IgD-negative memory B cell (primary cell): ENCODE results near the gene CCSER2. TPM values are rescaled to one million over a fixed set of nuclear protein-coding genes. Genes with fewer than 3 reads are reported as not detected.
A peak's percentile ranks its signal among the peaks of the same experiment; 100 is the strongest.
"Not testable (repeated sequence)": the region's sequence is repeated elsewhere in the genome, so short reads cannot be mapped to it uniquely, and the experiment has no call there.

Experiments used
- H3K27ac Mint-ChIP-seq, 3 donors: one replicate each; pipeline ENCODE4 v1.8.0; 2020 to 2022; ENCODE audit warnings: mild to moderate bottlenecking in 3 of 3, mixed read lengths in 3 of 3, moderate library complexity in 1 of 3
- H3K27me3 Mint-ChIP-seq: one replicate; pipeline ENCODE4 v1.8.0; 2021; ENCODE audit warnings: mixed read lengths
- H3K36me3 Mint-ChIP-seq: one replicate; pipeline ENCODE4 v1.8.0; 2020; ENCODE audit warnings: mild to moderate bottlenecking, mixed read lengths
- H3K4me1 Mint-ChIP-seq, 3 donors: one replicate each; pipeline ENCODE4 v1.8.0; 2020 to 2022; ENCODE audit warnings: mixed read lengths in 3 of 3, mild to moderate bottlenecking in 1 of 3
- H3K4me3 Mint-ChIP-seq, 4 donors: one replicate each; pipeline ENCODE4 v1.8.0; 2020 to 2022; ENCODE audit warnings: mild to moderate bottlenecking in 4 of 4, mixed read lengths in 4 of 4, moderate library complexity in 3 of 4
- H3K9me3 Mint-ChIP-seq, 3 donors: one replicate each; pipeline ENCODE4 v1.8.0; 2020 to 2021; ENCODE audit warnings: mixed read lengths in 3 of 3, mild to moderate bottlenecking in 1 of 3
- polyA plus RNA-seq: library from polyadenylated mRNA; unstranded; fragments of 300-500 nt; fragmentation: Illumina TruSeq; gene quantifications from one replicate; pipeline ENCODE4 v1.2.3, GENCODE V29; 2021

CCSER2 gene
- polyA plus RNA-seq, 1 donor from 2014 or later: 41.3 TPM

DNA sequence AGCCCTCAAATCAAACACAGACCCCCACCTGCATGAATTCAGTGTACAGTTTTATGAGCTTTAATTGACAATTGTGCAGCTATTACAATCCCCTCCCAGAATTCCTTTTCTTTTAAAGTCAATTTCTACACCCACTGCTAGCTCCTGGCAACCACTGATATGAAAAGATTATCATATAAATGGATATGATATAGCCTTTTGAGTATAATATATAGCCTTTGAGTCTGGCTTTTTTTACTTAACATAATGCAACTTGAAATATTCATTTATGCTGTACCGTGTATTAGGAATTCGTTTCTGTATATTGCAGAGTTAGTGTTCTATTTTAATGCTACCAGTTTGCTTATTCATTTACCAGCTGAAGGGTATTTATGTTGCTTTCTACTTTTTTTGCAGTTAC is 127.7 kb downstream of the CCSER2 start:
- Mint-ChIP-seq H3K36me3 (peaks cover 24% of the 10 kb centered on the region), H3K9me3 (peaks cover 0 to 5% (median 4%) of the 10 kb centered on the region in 3 donors), H3K4me1 (peaks cover 0 to 1% (median 0%) of the 10 kb centered on the region in 3 donors), H3K4me3 (no peak overlapping the region), H3K27me3 (no peaks in the 10 kb centered on the region), H3K27ac (peak overlapping the region in 2 of 3 donors; percentile 13 to 67)

DNA sequence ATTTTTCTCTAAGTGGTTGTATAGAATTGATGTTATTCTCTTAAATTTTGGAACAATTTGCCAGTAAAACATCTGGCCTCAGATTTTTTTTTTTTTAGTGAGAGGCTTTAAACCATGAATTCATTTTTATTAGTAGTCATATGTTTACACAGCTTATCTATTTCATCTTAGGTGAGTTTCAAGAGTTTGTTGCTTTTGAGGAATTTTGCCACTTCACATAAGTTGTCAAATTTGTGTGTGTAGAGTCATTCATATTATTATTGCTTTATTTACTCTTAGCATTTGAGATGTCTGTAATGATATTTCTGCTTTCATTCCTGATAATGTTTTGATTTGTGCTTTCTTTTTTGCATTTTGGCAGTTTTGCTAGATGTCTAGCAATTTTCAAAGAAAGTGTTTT is 132.1 kb downstream of the CCSER2 start:
- Mint-ChIP-seq H3K9me3 (peaks cover 0 to 2% (median 0%) of the 10 kb centered on the region in 3 donors), H3K27me3 (no peaks in the 10 kb centered on the region), H3K4me1 (peaks cover 0 to 6% (median 2%) of the 10 kb centered on the region in 3 donors), H3K4me3 (no peak overlapping the region), H3K36me3 (peaks cover 23% of the 10 kb centered on the region), H3K27ac (no peak overlapping the region)

DNA sequence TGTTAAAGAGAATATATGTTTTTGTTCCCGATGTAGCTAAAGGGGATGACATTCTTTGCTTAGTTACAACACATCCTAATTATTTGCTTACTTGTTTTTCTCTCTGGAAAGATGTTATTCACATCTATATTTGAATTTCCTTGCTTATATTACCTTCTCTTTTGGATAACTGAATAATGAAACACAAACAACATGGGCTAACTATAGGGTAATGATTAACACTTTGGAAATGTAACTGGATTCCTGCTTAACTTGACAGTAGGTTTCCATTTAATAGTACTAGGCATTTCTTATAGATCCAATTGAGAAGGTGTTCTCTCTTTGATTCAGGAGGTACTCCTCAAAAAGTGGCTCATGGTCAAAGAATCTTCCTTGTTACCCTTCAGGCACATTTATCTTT is 141.1 kb downstream of the CCSER2 start:
- H3K36me3 Mint-ChIP-seq: peaks cover 11% of the 10 kb centered on the region
- H3K27ac Mint-ChIP-seq: no peak overlapping the region
- H3K9me3 Mint-ChIP-seq: no peaks in the 10 kb centered on the region
- H3K4me3 Mint-ChIP-seq: no peak overlapping the region
- H3K4me1 Mint-ChIP-seq: peaks cover 0 to 4% (median 0%) of the 10 kb centered on the region in 3 donors
- H3K27me3 Mint-ChIP-seq: no peaks in the 10 kb centered on the region

DNA sequence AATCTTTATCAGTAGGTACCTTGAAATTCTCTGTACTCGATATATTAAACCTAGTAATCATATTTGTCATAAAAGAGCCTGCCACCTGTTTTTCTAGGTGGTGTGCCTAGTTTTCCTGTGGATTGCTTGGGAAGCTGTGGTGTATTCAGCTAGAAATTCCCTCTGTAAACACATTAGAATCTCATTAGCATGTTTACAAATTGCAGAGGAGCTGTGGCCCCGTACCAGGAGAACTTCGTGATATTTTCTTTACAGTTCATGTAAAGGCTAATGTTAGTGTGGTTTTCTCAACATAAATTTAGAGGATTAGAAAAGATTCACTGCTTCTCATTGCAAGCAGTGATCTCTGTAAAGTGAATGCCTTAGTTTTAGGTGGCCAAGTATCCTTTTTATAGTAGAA is 144.7 kb downstream of the CCSER2 start:
- Mint-ChIP-seq H3K27me3 (no peaks in the 10 kb centered on the region), H3K4me3 (no peak overlapping the region), H3K27ac (no peak overlapping the region), H3K36me3 (peaks cover 6% of the 10 kb centered on the region), H3K4me1 (no peaks in the 10 kb centered on the region), H3K9me3 (no peaks in the 10 kb centered on the region)

DNA sequence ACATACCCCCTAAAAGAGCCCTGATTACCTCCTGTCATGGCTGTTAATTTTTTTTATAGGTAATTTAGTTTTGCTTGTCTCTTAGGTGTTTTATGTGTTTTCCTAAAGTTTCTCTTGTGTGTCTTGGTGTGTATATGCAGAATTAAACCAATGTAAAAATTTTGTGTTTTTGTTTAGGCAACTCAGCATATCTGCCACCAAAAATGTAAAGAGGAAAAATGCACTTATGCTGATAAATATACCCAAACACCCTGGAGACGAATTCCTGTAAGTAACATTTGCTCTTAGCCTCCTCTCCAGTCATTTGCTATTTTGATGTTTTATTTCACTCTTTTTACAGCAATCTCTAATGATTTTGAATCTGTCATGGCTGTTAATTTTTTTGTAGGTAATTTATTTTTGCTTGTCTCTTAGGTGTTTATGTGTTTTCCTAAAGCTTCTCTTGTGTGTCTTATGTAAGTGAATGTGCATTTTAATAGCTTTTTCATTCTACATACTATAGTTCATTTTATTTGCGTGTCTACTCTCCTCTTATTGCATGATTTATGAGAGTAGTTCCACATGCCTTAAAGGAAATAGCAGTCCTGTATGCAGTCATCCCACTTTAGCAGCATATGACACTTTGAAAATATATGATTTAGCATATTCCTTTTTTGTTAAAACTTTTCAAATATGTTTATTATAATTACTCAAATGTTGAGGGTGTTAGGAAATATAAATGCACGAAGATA is 149.2 kb downstream of the CCSER2 start:
- Mint-ChIP-seq H3K36me3 (peaks cover 10% of the 10 kb centered on the region), H3K9me3 (no peaks in the 10 kb centered on the region), H3K27me3 (no peaks in the 10 kb centered on the region), H3K4me1 (peaks cover 0 to 2% (median 0%) of the 10 kb centered on the region in 3 donors), H3K4me3 (no peak overlapping the region), H3K27ac (no peak overlapping the region)

DNA sequence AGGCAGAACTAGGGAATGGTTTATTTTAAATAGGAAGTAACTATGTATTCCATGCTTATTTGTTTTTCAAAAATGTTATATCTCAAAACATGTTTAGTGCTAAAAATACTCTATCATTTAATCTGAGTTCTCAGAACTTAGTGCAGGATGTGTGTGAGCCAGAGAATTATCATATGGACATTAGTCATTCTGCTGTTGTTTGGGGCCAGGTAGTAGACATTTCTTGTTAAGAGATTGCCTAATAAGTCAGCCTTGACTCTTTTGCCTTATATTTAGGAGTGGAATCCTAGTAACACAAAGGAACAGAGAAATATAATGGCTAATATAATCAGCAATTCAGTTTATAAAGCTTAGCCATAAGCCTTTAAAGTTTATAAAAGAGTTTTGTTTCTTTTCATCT is 149.8 kb downstream of the CCSER2 start:
- H3K4me3 Mint-ChIP-seq: no peak overlapping the region
- peaks cover 0 to 2% (median 0%) of the 10 kb centered on the region in 3 donors for H3K4me1 Mint-ChIP-seq
- H3K27me3 Mint-ChIP-seq: no peaks in the 10 kb centered on the region
- no peaks in the 10 kb centered on the region for H3K9me3 Mint-ChIP-seq
- peak overlapping the region in 1 of 3 donors; percentile 45 for H3K27ac Mint-ChIP-seq
- H3K36me3 Mint-ChIP-seq: peaks cover 10% of the 10 kb centered on the region

DNA sequence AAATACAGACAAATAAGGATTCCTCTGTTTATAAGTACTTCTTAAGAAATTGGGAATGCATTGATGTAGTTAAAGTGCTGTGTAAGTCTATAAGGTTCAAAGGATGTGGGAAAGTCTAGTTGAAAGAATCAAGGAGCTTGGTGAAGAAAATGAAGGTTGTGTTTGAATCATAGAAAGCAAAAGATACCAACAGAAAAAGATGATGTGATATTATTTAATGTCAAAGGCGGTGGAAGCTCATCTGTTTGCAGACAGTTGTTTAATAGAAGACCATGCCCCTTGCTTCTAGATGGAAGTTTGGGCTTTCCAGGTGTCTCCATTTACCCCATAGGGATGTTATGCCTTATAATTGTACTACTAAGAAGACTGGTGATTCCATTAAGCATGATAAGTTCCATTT is 150.3 kb downstream of the CCSER2 start:
- H3K36me3 Mint-ChIP-seq: peaks cover 10% of the 10 kb centered on the region
- no peaks in the 10 kb centered on the region for H3K9me3 Mint-ChIP-seq
- no peaks in the 10 kb centered on the region for H3K27me3 Mint-ChIP-seq
- peaks cover 0 to 2% (median 0%) of the 10 kb centered on the region in 3 donors for H3K4me1 Mint-ChIP-seq
- H3K27ac Mint-ChIP-seq: peak overlapping the region in 1 of 3 donors; percentile 45
- H3K4me3 Mint-ChIP-seq: no peak overlapping the region

DNA sequence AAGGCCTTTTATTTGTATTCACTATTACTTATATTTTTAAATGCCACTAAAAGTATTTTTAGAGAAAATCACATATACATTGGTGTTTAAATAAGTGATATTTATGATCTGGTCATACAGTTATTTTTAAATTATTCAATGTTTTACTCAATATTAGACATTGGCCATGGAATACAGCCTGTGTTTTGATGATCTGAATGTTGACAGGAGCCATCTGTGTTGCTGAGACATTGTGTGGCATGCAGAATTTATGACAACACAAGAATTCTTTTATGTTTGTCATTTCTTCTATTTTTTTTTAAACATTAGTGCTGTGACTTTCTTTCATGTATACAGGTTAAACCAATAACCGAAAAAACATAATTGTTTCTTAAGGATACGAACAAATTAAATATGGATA is 156.2 kb downstream of the CCSER2 start:
- H3K27me3 Mint-ChIP-seq: no peaks in the 10 kb centered on the region
- H3K4me3 Mint-ChIP-seq: no peak overlapping the region
- peaks cover 0 to 5% (median 0%) of the 10 kb centered on the region in 3 donors for H3K4me1 Mint-ChIP-seq
- no peak overlapping the region for H3K27ac Mint-ChIP-seq
- H3K36me3 Mint-ChIP-seq: peaks cover 12% of the 10 kb centered on the region
- peaks cover 0 to 2% (median 0%) of the 10 kb centered on the region in 3 donors for H3K9me3 Mint-ChIP-seq

DNA sequence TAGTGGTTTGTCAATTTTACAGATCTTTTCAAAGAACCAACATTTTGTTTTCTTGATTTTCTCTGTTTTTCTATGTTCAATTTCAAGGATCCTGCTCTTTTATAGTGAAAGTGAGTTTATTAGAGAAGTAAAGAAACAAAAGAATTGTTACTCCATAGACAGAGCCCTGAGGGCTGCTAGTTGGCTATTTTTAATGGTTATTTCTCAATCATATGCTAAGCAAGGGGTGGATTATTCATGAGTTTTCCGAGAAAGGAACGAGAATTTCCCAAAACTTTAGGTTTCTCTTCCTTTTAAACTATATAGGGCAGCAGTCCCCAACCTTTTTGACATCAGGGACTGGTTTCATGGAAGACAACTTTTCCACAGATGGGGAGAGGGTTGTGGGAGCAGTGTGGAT is 165.0 kb downstream of the CCSER2 start:
- Mint-ChIP-seq H3K27me3 (no peaks in the 10 kb centered on the region), H3K9me3 (no peaks in the 10 kb centered on the region), H3K4me1 (peaks cover 0 to 4% (median 1%) of the 10 kb centered on the region in 3 donors), H3K36me3 (peaks cover 17% of the 10 kb centered on the region), H3K27ac (no peak overlapping the region), H3K4me3 (no peak overlapping the region)

DNA sequence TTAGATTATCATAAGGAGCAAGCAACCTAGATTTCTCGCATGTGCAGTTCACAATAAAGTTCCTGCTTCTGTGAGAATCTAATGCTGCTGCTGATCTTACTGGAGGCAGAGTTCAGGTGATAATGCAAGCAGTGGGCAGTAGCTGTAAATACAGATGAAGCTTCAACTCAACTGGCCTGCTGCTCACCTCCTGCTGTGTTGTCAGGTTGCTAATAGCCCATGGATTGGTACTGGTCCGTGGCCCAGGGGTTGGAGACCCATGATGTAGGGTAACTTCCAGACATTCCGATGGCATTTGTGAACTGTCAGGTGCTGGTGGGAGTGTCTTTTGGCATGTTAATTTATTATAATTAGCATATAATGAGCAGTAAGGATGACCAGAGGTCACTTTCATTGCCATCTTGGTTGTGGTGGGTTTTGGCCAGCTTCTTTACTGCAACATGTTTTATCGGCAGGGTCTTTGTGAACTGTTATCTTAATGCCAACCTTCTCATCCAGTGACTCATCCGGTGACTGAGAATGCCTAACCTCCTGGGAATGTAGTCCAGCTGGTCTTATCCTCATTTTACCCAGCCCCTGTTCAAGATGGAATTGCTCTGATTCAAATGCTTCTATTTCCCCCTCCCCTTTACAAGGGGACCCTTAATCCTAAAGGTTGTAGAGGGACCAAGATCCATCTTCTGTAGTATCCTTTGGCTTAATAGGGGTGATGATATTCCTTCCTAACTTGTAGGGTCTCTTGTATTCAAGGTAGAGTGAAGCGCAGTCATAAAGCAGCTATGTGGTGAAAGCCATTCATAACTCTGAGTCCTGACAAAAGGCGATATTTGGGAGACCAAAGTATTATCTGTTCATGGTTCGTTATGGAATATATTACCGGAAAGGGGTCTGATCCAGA is 165.8 kb downstream of the CCSER2 start:
- Mint-ChIP-seq H3K27me3 (no peaks in the 10 kb centered on the region), H3K27ac (no peak overlapping the region), H3K9me3 (no peaks in the 10 kb centered on the region), H3K36me3 (peaks cover 14% of the 10 kb centered on the region), H3K4me1 (peaks cover 0 to 1% (median 1%) of the 10 kb centered on the region in 3 donors), H3K4me3 (no peak overlapping the region)

DNA sequence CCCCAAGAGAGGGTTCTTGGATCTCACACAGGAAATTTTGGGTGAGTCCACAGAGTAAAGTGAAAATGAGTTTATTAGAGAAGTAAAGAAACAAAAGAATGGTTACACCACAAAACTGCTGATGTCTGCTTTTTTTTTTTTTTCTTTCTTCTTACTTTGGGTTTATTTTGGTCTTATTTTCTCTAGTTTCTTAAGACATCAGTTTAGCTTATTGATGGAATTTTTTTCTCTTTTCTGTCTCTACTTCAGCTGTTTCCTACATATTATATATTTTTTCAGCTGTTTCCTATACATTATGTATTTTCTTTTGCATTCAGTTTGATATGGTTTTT is 166.4 kb downstream of the CCSER2 start:
- no peak overlapping the region for H3K4me3 Mint-ChIP-seq
- H3K27ac Mint-ChIP-seq: no peak overlapping the region
- H3K9me3 Mint-ChIP-seq: no peaks in the 10 kb centered on the region
- peaks cover 0 to 3% (median 1%) of the 10 kb centered on the region in 3 donors for H3K4me1 Mint-ChIP-seq
- H3K27me3 Mint-ChIP-seq: no peaks in the 10 kb centered on the region
- H3K36me3 Mint-ChIP-seq: peaks cover 14% of the 10 kb centered on the region

DNA sequence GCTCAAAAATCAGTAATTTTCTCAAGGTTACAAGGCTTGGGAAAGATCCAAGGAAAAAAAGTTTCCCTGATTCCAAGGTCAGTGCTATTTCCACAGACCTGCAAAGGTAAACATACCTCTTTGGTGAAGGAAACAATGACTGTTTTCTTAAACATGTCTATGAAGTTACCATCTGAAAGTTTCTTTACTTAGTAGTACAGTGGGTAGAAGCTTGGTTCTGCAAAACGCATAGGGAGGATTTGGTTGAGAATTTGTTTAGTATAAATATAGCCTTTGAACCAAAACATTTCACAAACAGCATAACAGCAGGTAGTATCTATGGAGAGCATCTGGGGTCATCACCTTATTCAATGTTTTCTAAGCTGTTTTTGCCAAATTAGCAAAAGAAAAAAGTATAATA is 169.6 kb downstream of the CCSER2 start:
- Mint-ChIP-seq H3K27ac (no peak overlapping the region), H3K4me1 (peaks cover 0 to 4% (median 1%) of the 10 kb centered on the region in 3 donors)

DNA sequence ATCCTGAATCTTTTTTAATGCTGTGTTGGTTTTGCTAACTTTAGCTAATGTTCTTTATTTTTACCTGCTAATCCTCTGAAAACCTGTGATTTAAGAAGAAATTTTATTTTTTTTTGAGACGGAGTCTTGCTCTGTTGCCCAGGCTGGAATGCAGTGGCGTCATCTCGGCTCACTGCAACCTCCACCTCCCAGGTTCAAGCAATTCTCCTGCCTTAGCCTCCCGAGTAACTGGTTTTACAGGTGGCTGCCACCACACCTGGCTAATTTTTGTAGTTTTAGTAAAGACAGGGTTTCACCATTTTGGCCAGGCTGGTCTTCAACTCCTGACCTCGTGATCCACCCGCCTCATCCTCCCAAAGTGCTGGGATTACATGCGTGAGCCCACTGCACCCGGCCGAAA is 170.7 kb downstream of the CCSER2 start:
- not testable (repeated sequence) for H3K27ac Mint-ChIP-seq, H3K9me3 Mint-ChIP-seq, H3K27me3 Mint-ChIP-seq, H3K4me1 Mint-ChIP-seq, H3K36me3 Mint-ChIP-seq, H3K4me3 Mint-ChIP-seq

More for the DNA sequence above, 169.6 kb downstream of the CCSER2 start:
- Mint-ChIP-seq H3K27me3 (no peaks in the 10 kb centered on the region), H3K36me3 (peaks cover 8% of the 10 kb centered on the region), H3K4me3 (no peak overlapping the region), H3K9me3 (no peaks in the 10 kb centered on the region)

DNA sequence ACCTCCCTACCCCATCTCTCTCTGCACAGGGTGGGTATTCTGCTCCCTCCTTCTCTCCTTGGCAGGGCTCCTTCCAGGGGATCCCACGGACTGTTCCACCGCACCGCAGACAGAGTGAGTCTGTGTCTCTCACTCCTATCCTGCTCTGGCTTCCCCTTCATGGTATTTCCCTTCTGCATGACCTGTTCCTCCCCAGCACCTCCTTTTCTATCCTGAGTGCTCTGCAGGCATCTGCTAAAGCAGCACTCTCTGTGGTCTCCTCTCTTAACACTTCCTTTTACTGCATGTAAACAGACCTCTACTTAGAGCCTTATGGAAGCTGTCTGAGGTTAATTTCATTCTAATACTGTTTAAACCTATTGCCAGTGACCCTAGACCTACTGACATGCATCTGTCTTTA is 171.5 kb downstream of the CCSER2 start:
- Mint-ChIP-seq H3K9me3 (no peaks in the 10 kb centered on the region), H3K4me3 (no peak overlapping the region), H3K4me1 (peaks cover 0 to 4% (median 0%) of the 10 kb centered on the region in 3 donors), H3K36me3 (peaks cover 3% of the 10 kb centered on the region), H3K27ac (peak overlapping the region in 1 of 3 donors; percentile 44), H3K27me3 (no peaks in the 10 kb centered on the region)

DNA sequence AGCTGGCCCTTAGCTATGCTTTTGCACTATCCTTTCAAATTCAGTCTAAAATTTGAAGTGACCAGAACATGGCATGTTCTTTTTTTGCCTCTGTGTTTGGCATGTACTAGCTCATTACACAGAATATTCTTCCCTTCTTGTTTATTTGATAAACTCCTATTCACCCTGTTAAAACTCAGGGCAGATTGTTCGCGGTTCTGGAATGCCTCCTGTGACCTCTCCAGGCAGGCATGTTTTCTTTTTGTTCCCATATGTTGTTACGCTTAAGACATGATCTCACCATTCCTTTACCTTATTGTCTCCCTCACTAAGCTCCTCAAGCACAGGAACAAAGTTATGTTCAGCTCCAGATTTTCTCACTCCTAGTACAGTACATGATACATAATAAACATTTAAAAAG is 181.7 kb downstream of the CCSER2 start:
- H3K4me1 Mint-ChIP-seq: no peaks in the 10 kb centered on the region
- peak overlapping the region in 1 of 4 donors; percentile 9 for H3K4me3 Mint-ChIP-seq
- no peaks in the 10 kb centered on the region for H3K27me3 Mint-ChIP-seq
- no peaks in the 10 kb centered on the region for H3K9me3 Mint-ChIP-seq
- H3K27ac Mint-ChIP-seq: no peak overlapping the region
- H3K36me3 Mint-ChIP-seq: peaks cover 6% of the 10 kb centered on the region
